Limb (tissue), 2 donors: Measurements from ENCODE around the gene MED13L.

Experiments
- DNase-seq, 2 donors: peaks; one replicate each; pipeline ENCODE4 v3.0.0-alpha.2; 2016; ENCODE audit errors: extremely low spot score in 2 of 2

Gene MED13L

GRCh38 chr12:116278667-116279066 lies 1.2 kb upstream of the MED13L start:
- no peak for DNase-seq

- no peak for DNase-seq
Measured at GRCh38 chr12:116278279-116278626, 760 bp upstream of the MED13L start.

GRCh38 chr12:116276652-116277466 lies 634 bp downstream of the MED13L start:
- peak; percentile 78 to 87 for DNase-seq

GRCh38 chr12:116274551-116275375 lies 2.7 kb downstream of the MED13L start:
- DNase-seq: no peak

GRCh38 chr12:116273813-116274550 lies 3.5 kb downstream of the MED13L start:
- DNase-seq: no peak

- no peak for DNase-seq
Measured at GRCh38 chr12:116267948-116268347, 9.5 kb downstream of the MED13L start.

GRCh38 chr12:116266631-116267349 lies 10.7 kb downstream of the MED13L start:
- no peak for DNase-seq

GRCh38 chr12:116266168-116266601 lies 11.3 kb downstream of the MED13L start:
- DNase-seq: no peak

GRCh38 chr12:116265351-116266147 lies 11.9 kb downstream of the MED13L start:
- no peak for DNase-seq

GRCh38 chr12:116264525-116265070 lies 12.9 kb downstream of the MED13L start:
- no peak for DNase-seq

- no peak for DNase-seq
Measured at GRCh38 chr12:116263844-116264243, 13.6 kb downstream of the MED13L start.

- no peak for DNase-seq
Measured at GRCh38 chr12:116263431-116263830, 14.1 kb downstream of the MED13L start.

- no peak for DNase-seq
Measured at GRCh38 chr12:116262741-116263140, 14.8 kb downstream of the MED13L start.

- no peak for DNase-seq
Measured at GRCh38 chr12:116261525-116262100, 15.9 kb downstream of the MED13L start.

- DNase-seq: no peak
Measured at GRCh38 chr12:116259800-116260577, 17.5 kb downstream of the MED13L start.

GRCh38 chr12:116257826-116258225 lies 19.7 kb downstream of the MED13L start:
- DNase-seq: no peak

- no peak for DNase-seq
Measured at GRCh38 chr12:116257215-116257614, 20.3 kb downstream of the MED13L start.

- DNase-seq: no peak
Measured at GRCh38 chr12:116249938-116250337, 27.6 kb downstream of the MED13L start.

GRCh38 chr12:116248930-116249329 lies 28.6 kb downstream of the MED13L start:
- no peak for DNase-seq
